ENCODE data around the gene SNTB2.

GRCh38 chr16:69320740-69321073 is 133.7 kb downstream of the SNTB2 start:
- TF ChIP-seq YY1 (IDR thresholded peaks at IDR 0.05; ENCODE audit: insufficient read depth, insufficient read length) (no peak), ZNF274 (IDR thresholded peaks at IDR 0.05; ENCODE audit: low read depth, low read length) (no peak), SUZ12 (IDR thresholded peaks at IDR 0.05; ENCODE audit: extremely low read depth, insufficient read depth, insufficient read length) (no peak)

All from NT2/D1 (cell line).